ENCODE results near the gene SMIM45.

The SMIM45 gene

DNA sequence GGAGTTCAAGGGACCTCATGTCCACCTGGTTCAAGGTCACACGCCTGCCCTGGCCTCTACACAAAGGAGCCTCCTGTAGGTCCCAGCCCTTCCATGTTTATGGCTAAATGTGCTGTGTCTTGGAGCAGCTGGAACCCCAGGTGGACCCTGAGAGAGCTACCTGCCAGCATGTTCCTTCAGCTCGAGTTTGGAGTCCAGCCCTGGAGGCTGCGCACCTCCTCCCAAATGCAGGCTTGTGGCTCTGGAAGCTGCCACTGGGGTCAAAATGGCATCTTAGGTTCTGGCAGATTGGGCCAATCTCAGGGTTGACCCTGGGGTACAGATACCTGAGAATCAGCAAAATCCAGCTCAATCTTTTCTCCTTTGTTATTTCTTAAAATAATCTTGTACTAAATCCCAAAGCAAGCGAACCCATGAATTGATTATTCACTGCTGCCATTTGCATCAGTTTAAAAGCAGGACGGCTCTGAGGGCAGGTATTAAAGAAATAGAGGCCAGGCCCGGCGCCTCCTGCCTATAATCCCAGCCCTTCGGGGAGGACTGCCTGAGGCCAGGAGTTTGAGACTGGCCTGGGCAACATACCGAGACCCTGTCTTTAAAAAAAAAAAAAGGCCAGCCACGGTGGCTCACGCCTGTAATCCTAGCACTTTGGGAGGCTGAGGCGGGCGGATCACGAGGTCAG is 28.2 kb upstream of the SMIM45 start:
- 0 out of 2 replicates have a peak overlapping the region, but pooled peaks have one; percentile 18 for H2BK20ac ChIP-seq (ENCODE audit: low read length)
- no peak overlapping the region for H3K9ac ChIP-seq (replicated peaks in 1 of 4; ENCODE audit: extremely low read depth in 1 of 4, low read depth in 3 of 4, low read length in 3 of 4)
- H3K79me1 ChIP-seq (ENCODE audit: low read depth, low read length): no peaks in the 10 kb centered on the region
- no peak overlapping the region for H4K5ac ChIP-seq (ENCODE audit: insufficient read length, low read depth, low read length)
- peaks cover 8% of the 10 kb centered on the region; the same call in 1 of the 2 replicates for H3K23me2 ChIP-seq (ENCODE audit: low read depth, low read length)
- H2AFZ ChIP-seq (ENCODE audit: low read length): no peak overlapping the region
- H3K36me3 ChIP-seq (ENCODE audit: control insufficient read depth in 2 of 4, insufficient read depth in 4 of 4, low read length in 3 of 4): no peaks in the 10 kb centered on the region
- H3K4ac ChIP-seq (replicated peaks; ENCODE audit: insufficient read length, low read depth, low read length): no peak overlapping the region
- H3K23ac ChIP-seq (ENCODE audit: insufficient read length): no peak overlapping the region
- no peak overlapping the region for H3K4me3 ChIP-seq (ENCODE audit: extremely low read depth in 1 of 4, insufficient read depth in 2 of 4, low read depth in 3 of 4, low read length in 4 of 4)
- no peak overlapping the region for H3K14ac ChIP-seq (ENCODE audit: insufficient read length)
- peaks cover 0 to 23% (median 18%) of the 10 kb centered on the region in 4 experiments; a peak in 6 of 7 replicates for H3K4me1 ChIP-seq (replicated peaks in 1 of 4; ENCODE audit: control insufficient read depth in 3 of 4, insufficient read depth in 4 of 4, low read length in 3 of 4)
- ChIA-PET CTCF (ENCODE audit: partially characterized antibody) (interaction anchor here (0.7 to 5.9 kb wide), 6 partner anchors 14 to 226 kb away, joined by 3 to 77 read pairs (median 6); partner anchors contain the start of gene MEI1), POLR2A (ENCODE audit: partially characterized antibody) (interaction anchor here (0.6 to 1.2 kb wide), 4 partner anchors 13 to 185 kb away, joined by 3 to 5 read pairs (median 4); no protein-coding TSS in a partner anchor)
- H4K20me1 ChIP-seq (replicated peaks in 1 of 2; ENCODE audit: control insufficient read depth in 1 of 2, insufficient read depth in 2 of 2, low read length in 2 of 2): peaks cover 0 to 5% of the 10 kb centered on the region in 2 experiments
- H3K9me3 ChIP-seq (ENCODE audit: insufficient read depth in 2 of 2, low read depth in 1 of 2, low read length in 1 of 2): no peaks in the 10 kb centered on the region
- H2BK12ac ChIP-seq (ENCODE audit: low read depth, low read length): no peak overlapping the region
- DNase-seq (ENCODE audit: low read depth in 1 of 2, low spot score in 2 of 2) (no peak), FAIRE-seq (no peak)
- H3K27ac ChIP-seq (ENCODE audit: low read depth, low read length): no peak overlapping the region
- no peak overlapping the region for H3K56ac ChIP-seq (replicated peaks; ENCODE audit: insufficient read length, low read depth, low read length)
- H3K18ac ChIP-seq (ENCODE audit: extremely low read depth, low read length): no peak overlapping the region
- no peak overlapping the region for H2BK5ac ChIP-seq (ENCODE audit: low read depth, low read length)
- peaks cover 15 to 79% (median 60%) of the 10 kb centered on the region in 4 experiments for H3K27me3 ChIP-seq (replicated peaks in 1 of 4; ENCODE audit: control insufficient read depth in 3 of 4, extremely low read depth in 1 of 4, insufficient read depth in 3 of 4, low read length in 3 of 4)
- H4K8ac ChIP-seq (ENCODE audit: extremely low read depth, insufficient read depth, low read length): no peak overlapping the region; the same call in 1 of the 2 replicates
- peak overlapping the region; percentile 55; the same call in 1 of the 2 replicates for H2AK5ac ChIP-seq (ENCODE audit: low read depth, low read length)
- H3K79me2 ChIP-seq (ENCODE audit: control insufficient read depth in 1 of 2, insufficient read depth in 2 of 2, low read length in 2 of 2): no peaks in the 10 kb centered on the region
- 92% methylated on average over 13 of the region's 14 CpGs; no CpG with 5 or more reads in 1 of the 2 experiments for WGBS, 2 experiments (ENCODE audit: extremely low coverage in 1 of 2, insufficient coverage in 1 of 2, insufficient read length in 1 of 2, insufficient replicate concordance in 2 of 2, low coverage in 1 of 2, low lambda C conversion rate in 2 of 2, missing lambda C conversion rate in 1 of 2)
- H2BK120ac ChIP-seq (replicated peaks; ENCODE audit: low read depth, low read length): no peak overlapping the region
- H2BK15ac ChIP-seq (ENCODE audit: low read length): 0 out of 2 replicates have a peak overlapping the region, but pooled peaks have one; percentile 92
- H4K91ac ChIP-seq (replicated peaks; ENCODE audit: insufficient read length, low read length): peak overlapping the region; percentile 65
- H3K4me2 ChIP-seq (ENCODE audit: insufficient read depth in 1 of 2, low read depth in 2 of 2, low read length in 2 of 2): no peak overlapping the region
- TF ChIP-seq, protein P1, sequence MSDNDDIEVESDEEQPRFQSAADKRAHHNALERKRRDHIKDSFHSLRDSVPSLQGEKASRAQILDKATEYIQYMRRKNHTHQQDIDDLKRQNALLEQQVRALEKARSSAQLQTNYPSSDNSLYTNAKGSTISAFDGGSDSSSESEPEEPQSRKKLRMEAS (IDR thresholded peaks at IDR 0.05): no peak
- TF ChIP-seq, protein P2, sequence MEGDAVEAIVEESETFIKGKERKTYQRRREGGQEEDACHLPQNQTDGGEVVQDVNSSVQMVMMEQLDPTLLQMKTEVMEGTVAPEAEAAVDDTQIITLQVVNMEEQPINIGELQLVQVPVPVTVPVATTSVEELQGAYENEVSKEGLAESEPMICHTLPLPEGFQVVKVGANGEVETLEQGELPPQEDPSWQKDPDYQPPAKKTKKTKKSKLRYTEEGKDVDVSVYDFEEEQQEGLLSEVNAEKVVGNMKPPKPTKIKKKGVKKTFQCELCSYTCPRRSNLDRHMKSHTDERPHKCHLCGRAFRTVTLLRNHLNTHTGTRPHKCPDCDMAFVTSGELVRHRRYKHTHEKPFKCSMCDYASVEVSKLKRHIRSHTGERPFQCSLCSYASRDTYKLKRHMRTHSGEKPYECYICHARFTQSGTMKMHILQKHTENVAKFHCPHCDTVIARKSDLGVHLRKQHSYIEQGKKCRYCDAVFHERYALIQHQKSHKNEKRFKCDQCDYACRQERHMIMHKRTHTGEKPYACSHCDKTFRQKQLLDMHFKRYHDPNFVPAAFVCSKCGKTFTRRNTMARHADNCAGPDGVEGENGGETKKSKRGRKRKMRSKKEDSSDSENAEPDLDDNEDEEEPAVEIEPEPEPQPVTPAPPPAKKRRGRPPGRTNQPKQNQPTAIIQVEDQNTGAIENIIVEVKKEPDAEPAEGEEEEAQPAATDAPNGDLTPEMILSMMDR (IDR thresholded peaks at IDR 0.05; ENCODE audit: control extremely low read depth in 1 of 3, insufficient read depth in 1 of 3, low read depth in 1 of 3, low read length in 3 of 3): peak in 1 of 3 experiments; percentile 1; a peak in 1 of 4 replicates

Measured in H1 (cell line).